ENCODE measurements around the gene LPCAT2. TPM values are rescaled to one million over a fixed set of nuclear protein-coding genes. Genes with fewer than 3 reads are reported as not detected.

LPCAT2 gene
- total and polyA plus RNA-seq, 2 of the 13 experiments (the other 11 are each of a cell fraction or from before 2014, with no cell fraction given) = 9.9 to 17.6 TPM

DNA sequence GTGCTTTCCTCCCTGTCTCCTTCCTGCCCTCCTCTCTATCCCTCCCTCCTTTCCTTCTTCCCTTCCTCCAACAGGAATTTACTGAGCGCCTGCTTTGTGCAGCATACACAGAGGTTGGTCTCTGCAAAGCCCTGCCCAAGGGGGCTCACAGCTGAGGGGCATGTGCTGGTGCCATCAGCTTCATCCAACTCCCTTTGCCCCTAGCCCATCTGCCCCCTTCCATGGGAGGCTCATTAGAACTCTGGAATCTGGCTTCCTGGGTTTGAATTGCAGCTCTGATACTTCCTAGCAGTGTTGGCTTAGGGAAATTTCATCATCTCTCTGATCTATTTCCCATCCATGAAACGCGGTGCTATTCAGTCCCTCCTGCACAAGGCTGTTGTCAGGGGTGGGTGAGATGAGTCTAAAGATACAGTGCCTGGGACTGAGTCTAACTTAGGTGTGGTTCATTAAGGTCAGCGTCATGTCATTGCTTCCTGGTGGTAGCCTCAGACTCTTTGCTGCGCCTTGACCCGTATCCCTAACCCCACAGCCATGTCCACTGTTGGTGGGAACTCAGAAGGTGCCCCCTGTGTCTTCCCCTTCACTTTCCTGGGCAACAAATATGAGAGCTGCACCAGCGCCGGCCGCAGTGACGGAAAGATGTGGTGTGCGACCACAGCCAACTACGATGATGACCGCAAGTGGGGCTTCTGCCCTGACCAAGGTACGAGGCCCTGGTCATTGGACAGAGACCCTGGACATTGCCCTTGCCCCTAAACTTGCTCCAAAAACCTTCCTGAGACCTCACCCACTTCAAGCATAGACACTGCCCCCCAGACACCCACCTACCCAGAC is 19.5 kb upstream of the LPCAT2 start:
- Histone ChIP-seq H3K36me3 (replicated peaks in 1 of 2; ENCODE audit: control insufficient read depth in 1 of 2, insufficient read depth in 2 of 2, low read length in 2 of 2) (no peaks in the 10 kb centered on the region), H4K20me1 (ENCODE audit: insufficient read depth, low read length) (no peaks in the 10 kb centered on the region), H3K9ac (ENCODE audit: insufficient read depth, low read depth, low read length) (no peak overlapping the region), H2AFZ (ENCODE audit: low read length) (no peak overlapping the region), H3K27ac (ENCODE audit: extremely low read length, insufficient read depth, low read length) (no peak overlapping the region), H3K4me1 (ENCODE audit: insufficient read depth, low read length) (peaks cover 10% of the 10 kb centered on the region), H3K27me3 (ENCODE audit: control insufficient read depth in 1 of 2, insufficient read depth in 2 of 2, low read length in 2 of 2) (no peaks in the 10 kb centered on the region), H3K79me2 (ENCODE audit: insufficient read depth, low read length) (no peaks in the 10 kb centered on the region), H3K4me2 (ENCODE audit: low read depth, low read length) (no peak overlapping the region), H3K4me3 (replicated peaks in 1 of 3; ENCODE audit: insufficient read depth in 1 of 3, low read depth in 2 of 3, low read length in 3 of 3) (no peak overlapping the region), H3K9me3 (ENCODE audit: low read length) (no peaks in the 10 kb centered on the region)
- intact Hi-C loops (cut with micrococcal nuclease; ENCODE audit: unreplicated experiment) = no loop called here
- no peak for FAIRE-seq
- ChIA-PET CTCF (ENCODE audit: low intra/inter-chr PET ratio, low total read pairs) (no interaction called here), POLR2A (no interaction called here)
- no peak for DNase-seq (ENCODE audit: low spot score)
- BruUV-seq (replicated peaks) = no TSS peak
- 66% methylated on average over 14 of the region's 14 CpGs for WGBS (ENCODE audit: low lambda C conversion rate)
- no peak for ATAC-seq
- in situ Hi-C loops (cut with HindIII; ENCODE audit: extremely low pct_ligation_motif_present, low pct_unique_long_range_greater_than_20kb) = no loop called here
- 0 out of 2 replicates have a peak, but pooled peaks have one; percentile 12 for TF ChIP-seq CEBPB (IDR thresholded peaks at IDR 0.05; ENCODE audit: borderline replicate concordance, low read depth, low read length)
- no peak for TF ChIP-seq MTERF4 (CRISPR knock-in tag; IDR thresholded peaks at IDR 0.05)

- POLR2A ChIA-PET = no interaction called here
- TF ChIP-seq, protein P1, sequence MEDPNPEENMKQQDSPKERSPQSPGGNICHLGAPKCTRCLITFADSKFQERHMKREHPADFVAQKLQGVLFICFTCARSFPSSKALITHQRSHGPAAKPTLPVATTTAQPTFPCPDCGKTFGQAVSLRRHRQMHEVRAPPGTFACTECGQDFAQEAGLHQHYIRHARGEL (CRISPR knock-in tag; IDR thresholded peaks at IDR 0.05) = no peak
- TF ChIP-seq ZNF333 (CRISPR knock-in tag; IDR thresholded peaks at IDR 0.05; ENCODE audit: borderline replicate concordance) (no peak), HNF4G (IDR thresholded peaks at IDR 0.05; ENCODE audit: borderline replicate concordance, low read depth, low read length) (no peak), HNF4G (CRISPR knock-in tag; IDR thresholded peaks at IDR 0.05; ENCODE audit: borderline replicate concordance, low read depth) (no peak), CBX5 (CRISPR knock-in tag; IDR thresholded peaks at IDR 0.05; ENCODE audit: borderline replicate concordance) (no peak), AGO2 (optimal IDR thresholded peaks at IDR 0.05; ENCODE audit: low read depth, low read length) (no peak), ZC3H4 (CRISPR knock-in tag; IDR thresholded peaks at IDR 0.05; ENCODE audit: borderline replicate concordance) (no peak), ZNF770 (CRISPR knock-in tag; IDR thresholded peaks at IDR 0.05) (no peak), ZBTB7A (CRISPR knock-in tag; IDR thresholded peaks at IDR 0.05) (no peak), XBP1 (CRISPR knock-in tag; IDR thresholded peaks at IDR 0.05) (no peak)
- H3K4me2 ChIP-seq (ENCODE audit: low read depth, low read length) = no peak overlapping the region
- BruUV-seq (replicated peaks) = no TSS peak
- ATAC-seq (no peak), FAIRE-seq (no peak), DNase-seq (ENCODE audit: low spot score) (no peak)
- no peaks in the 10 kb centered on the region for H4K20me1 ChIP-seq (ENCODE audit: insufficient read depth, low read length)
- H3K27me3 ChIP-seq (ENCODE audit: control insufficient read depth in 1 of 2, insufficient read depth in 2 of 2, low read length in 2 of 2) = no peaks in the 10 kb centered on the region
- 29% methylated on average over 1 of the region's 2 CpGs for WGBS (ENCODE audit: low lambda C conversion rate)
- no peaks in the 10 kb centered on the region for H3K9me3 ChIP-seq (ENCODE audit: low read length)
- in situ Hi-C loops (cut with HindIII; ENCODE audit: extremely low pct_ligation_motif_present, low pct_unique_long_range_greater_than_20kb) = loop anchor here (5.0 kb wide), 1 partner anchor 52 kb away; no protein-coding TSS in a partner anchor
- H3K4me1 ChIP-seq (ENCODE audit: insufficient read depth, low read length) = peaks cover 15% of the 10 kb centered on the region
- CTCF ChIA-PET (ENCODE audit: low intra/inter-chr PET ratio, low total read pairs) = no interaction called here
- no peak overlapping the region for H2AFZ ChIP-seq (ENCODE audit: low read length)
- H3K36me3 ChIP-seq (replicated peaks in 1 of 2; ENCODE audit: control insufficient read depth in 1 of 2, insufficient read depth in 2 of 2, low read length in 2 of 2) = no peaks in the 10 kb centered on the region
- H3K27ac ChIP-seq (ENCODE audit: extremely low read length, insufficient read depth, low read length) = no peak overlapping the region
- no peak overlapping the region for H3K9ac ChIP-seq (ENCODE audit: insufficient read depth, low read depth, low read length)
- intact Hi-C loops (cut with micrococcal nuclease; ENCODE audit: unreplicated experiment) = no loop called here
- H3K4me3 ChIP-seq (replicated peaks in 1 of 3; ENCODE audit: insufficient read depth in 1 of 3, low read depth in 2 of 3, low read length in 3 of 3) = no peak overlapping the region
- H3K79me2 ChIP-seq (ENCODE audit: insufficient read depth, low read length) = no peaks in the 10 kb centered on the region
Measured at GRCh38 chr16:55489956-55490265, 19.0 kb upstream of the LPCAT2 start.

Measured in HepG2 (cell line).